Superior temporal gyrus (tissue), 1 donor: ENCODE measurements around the gene PHOSPHO2.
A peak's percentile ranks its signal among the peaks of the same experiment; 100 is the strongest.

Experiments
- DNase-seq: peaks from one replicate; pipeline ENCODE4 v3.0.0-alpha.2; 2016; ENCODE audit errors: extremely low spot score

PHOSPHO2 gene, protein sequence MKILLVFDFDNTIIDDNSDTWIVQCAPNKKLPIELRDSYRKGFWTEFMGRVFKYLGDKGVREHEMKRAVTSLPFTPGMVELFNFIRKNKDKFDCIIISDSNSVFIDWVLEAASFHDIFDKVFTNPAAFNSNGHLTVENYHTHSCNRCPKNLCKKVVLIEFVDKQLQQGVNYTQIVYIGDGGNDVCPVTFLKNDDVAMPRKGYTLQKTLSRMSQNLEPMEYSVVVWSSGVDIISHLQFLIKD

DNA sequence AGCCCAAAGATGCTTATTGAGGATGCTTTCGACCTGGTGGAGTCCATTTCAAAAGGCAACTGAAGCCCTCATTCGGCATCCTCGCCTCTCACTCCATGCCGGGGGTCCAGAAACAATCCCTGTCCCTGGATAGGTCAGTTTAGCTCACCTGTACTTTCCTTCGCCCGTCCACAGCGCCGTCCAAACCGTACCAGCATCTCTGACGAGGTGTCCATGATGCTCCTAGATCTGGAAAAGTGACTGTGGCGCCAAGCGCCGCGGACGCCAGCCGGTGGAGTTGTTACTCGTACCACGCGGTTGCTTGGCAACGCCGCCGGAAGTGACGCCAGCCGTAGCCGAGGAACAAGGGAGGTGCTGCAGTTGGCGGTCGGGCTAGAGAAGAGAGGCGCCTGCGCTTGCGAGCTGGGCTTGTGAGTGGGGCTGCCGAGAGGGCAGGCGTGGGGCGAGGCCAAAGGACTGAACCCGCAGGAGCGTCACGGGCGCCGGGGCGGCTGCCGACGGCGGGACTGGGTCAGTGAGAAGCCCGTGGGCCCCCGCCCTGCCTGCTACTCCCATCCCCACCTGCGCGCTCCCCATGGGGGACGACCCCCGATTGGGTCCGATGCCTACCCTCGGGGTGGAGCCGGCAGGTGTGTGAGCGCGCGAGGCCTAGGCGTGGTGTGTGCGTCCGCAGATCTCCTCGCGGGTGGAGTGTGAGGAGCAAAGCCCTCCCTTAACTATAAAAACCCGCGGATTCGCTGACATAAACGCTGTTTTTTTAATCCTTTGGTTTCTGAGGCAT, at the start of gene PHOSPHO2, which contains the start of gene CFAP210:
TSS of gene PHOSPHO2 (plus strand) at position 357 of the 781 bp plus-strand sequence. CDS start 6,503 bp downstream, outside the sequence.
TSS of gene CFAP210 (minus strand) at position 293 of the 781 bp plus-strand sequence. CDS start at position 215, 78 bp downstream.
- peak; percentile 95 for DNase-seq

DNA sequence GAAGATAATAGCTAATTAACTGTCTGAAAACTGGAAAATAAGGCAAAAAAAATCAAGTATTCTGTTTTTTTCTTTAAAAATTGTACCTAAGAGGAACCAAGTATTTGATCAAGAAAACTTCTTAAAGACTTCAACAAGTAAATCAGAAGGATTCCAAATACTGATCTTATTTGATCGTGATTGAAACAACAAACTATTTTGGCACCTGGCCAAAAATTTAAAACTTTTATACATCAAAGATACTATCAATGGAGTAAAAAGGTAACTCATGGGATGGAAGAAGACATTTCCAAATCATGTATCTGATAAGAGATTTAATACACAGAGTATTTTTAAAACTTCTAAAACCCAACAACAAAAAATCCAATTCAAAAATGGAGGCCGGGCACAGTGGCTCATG, 46.8 kb upstream of the PHOSPHO2 start:
- DNase-seq, result no peak

DNA sequence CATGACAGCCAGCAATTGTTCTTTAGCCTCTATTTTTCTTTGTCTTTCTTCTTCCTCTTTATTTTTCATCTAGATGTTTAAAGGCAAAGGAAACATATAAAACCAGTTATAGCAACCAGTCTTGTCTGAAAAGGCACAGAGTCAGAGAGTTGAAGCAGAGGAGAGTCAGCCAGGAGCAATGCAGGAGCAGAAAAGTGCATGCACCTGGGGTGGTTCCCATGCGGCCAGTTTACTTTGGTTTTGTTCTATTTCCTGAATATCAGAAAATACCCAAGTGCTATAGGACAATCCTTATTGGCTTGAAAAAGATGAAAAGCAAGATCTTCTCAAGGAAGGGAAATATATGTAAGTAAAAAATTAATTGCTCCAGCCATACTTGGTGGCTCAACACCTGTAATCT, 45.0 kb upstream of the PHOSPHO2 start:
- DNase-seq, result no peak

DNA sequence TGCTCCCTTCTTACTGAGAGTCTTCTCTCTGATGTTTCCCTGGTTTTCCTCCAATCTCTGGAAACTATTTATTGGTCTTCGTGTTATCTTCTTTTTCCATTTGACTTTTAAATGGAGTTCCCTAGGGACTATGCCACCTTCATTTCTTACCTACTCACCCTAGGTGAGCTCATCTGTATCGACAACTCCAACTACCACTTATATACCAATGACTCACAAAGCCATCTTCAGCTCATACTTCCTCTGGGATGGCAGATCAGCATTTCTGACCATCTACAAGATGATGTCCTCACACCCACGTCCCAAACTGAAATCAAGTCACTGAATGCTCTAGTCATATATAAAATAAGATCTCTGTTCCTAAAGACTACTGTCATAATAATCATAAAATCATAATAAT, 40.6 kb upstream of the PHOSPHO2 start:
- DNase-seq, result no peak

DNA sequence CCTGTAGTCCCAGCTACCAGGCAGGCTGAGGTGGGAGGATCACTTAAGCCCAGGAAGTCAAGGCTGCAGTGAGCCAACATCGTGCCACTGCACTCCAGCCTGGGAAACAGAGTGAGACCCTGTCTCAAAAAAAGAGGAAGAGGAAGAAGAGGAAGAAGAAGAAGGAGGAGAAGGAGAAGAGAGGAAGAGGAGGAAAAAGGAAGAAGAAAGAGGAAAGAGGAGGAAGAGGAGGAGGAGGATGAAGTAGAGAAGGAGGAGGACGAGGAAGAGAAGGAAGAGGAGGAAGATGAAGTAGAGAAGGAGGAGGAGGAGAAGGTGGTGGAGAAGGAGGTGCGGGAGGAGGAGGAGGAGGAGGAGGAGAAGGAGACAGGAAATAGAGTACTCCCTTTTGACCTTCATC, 38.1 kb upstream of the PHOSPHO2 start:
- no peak for DNase-seq

DNA sequence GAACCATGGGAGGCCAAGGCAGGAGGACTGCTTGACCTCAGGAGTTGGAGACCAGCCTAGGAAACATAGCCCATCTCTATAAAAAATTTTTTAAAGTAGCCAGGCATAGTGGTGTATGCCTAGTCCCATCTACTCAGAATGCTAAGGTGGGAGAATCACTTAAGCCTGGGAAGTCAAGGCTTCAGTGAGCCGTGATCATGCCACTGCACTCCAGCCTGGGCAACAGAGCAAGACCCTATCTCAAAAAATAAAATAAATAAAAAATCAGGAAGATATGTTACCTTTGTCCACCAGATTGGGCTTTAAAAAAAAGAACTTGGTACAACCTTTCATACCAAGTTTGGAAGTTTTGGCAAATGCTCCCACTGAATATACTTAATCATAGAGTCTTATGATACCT, 35.4 kb upstream of the PHOSPHO2 start:
- no peak for DNase-seq

DNA sequence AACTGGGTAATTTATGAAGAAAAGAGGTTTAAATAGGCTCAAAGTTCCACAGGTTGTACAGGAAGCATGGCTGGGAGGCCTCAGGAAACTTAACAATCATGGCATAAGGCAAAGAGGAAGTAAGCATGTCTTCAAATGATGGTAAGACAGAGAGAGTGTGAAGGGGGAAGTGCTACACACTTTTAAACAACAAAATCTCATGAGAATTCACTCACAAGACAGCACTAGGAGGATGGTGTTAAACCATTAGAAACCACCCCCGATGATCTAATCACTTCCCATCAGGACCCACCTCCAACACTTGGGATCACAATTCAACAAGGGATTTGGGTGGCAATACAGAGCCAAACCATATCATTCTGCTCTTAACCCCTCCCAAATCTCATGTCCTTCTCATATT, 34.9 kb upstream of the PHOSPHO2 start:
- no peak for DNase-seq

DNA sequence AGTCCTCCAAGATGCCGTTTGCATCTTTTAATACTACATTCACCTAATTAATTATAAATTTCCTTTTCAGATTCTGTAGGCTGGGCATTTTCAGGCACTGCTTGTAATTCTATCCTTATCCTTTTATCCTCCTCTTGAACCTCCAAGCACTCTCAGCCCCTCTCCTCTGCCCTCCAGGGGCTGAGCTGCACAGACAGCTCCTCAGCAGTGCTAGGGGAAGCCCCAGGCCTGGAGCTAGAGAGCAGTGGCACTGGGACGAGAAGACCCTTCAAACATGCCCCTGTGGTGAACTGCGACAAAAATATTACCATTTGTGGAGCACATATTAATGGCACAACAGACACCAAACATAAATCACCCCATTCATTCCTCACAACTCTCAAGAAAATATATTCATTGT, 33.0 kb upstream of the PHOSPHO2 start:
- DNase-seq, result no peak

DNA sequence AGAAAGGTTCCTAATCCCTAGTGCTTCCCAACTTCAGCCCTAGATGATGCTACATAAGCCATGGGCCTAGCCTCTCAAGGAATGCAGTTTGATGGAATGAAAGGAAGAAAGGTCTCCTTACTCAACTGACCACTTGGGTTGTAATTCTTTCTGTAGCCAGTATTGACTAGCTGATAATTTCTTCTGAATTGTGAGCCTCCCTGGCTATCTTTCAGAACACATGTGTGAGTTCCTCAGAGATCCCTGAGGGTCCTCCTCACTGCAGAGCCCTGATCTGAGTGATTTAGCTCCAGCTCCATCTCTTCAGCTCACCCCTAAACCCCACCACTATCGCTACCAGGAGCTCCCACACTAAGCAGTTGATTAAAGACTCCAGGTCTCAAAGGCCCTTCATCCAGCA, 31.5 kb upstream of the PHOSPHO2 start:
- DNase-seq, result no peak

DNA sequence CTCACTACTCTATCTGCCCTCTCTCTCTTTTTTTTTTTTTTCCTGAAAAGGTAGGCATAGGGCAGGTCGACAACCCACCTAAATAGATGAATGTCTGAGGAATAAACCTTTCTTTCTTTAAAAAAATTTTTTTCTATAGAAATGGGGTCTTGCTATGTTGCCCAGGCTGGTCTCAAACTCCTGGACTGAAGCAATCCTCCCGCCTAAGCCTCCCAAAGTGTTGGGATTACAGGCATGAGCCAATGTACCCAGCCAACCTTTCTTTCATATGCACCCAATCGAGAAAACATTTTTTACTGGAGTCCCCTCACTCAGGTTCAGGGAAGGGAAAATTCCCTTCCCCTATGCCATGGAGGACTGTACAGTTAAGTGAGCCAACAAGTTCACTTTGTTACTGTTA, 31.0 kb upstream of the PHOSPHO2 start:
- DNase-seq, result no peak

DNA sequence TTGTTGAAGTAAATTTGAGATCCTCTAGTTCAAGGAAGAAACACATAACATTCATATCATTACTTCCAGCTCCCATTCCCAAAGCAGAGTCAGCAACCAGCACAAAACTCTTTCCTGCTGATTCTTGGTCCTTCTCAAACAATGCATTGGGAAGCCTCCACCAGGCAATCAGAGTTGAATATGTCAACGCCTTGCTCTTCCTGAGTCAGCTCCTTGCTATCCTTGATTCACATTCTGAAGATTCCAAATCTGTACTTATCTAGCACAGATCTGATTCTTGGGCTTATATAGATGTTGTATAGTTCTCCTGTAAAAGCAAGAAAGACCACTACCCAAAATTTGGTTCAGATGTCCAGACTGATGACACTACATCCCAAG, 29.7 kb upstream of the PHOSPHO2 start:
- no peak for DNase-seq

DNA sequence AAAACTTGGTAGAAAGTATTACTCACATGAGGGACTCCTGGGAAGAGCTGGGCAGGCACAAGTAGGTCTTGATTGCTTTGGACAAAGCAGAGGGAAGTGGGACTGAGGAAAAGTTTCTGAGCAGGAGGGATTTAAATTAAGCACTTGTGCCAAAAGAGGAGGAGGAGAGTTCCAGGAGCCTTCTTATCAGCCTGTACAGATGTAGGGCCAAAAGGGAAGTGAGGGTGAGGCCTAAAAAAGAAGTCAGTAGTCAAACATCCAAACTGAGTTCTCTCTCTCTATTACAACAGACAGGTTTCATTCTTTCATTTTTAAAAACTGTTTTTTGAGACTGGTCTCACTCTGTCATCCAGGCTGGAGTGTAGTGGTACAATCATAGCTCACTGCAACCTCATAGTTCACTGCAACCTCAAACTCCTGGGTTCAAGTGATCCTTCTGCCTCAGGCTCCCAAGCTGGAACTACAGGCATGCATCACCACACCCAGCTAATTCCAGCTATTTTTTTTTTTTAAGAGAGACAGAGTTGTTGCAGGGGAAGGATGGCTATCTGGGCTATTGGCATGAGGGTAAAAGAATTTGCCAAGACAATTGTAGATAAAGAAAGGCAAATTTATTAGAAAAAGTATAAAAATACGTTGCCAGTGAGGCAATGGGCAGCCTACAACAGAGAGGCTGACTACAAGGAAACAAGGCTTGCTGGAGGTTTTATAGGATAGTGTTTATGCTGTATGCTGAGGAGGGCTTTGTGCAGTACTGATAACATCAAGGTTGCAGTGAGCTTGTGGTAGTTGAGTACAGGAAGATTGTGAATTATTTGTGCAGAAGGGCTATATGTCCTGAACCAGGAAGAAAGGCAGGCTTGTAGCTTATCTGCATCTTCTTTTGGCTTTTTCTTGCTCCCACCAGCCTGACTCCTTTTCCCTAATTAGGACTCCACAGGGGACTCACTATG, 29.0 kb upstream of the PHOSPHO2 start:
- DNase-seq, result no peak

DNA sequence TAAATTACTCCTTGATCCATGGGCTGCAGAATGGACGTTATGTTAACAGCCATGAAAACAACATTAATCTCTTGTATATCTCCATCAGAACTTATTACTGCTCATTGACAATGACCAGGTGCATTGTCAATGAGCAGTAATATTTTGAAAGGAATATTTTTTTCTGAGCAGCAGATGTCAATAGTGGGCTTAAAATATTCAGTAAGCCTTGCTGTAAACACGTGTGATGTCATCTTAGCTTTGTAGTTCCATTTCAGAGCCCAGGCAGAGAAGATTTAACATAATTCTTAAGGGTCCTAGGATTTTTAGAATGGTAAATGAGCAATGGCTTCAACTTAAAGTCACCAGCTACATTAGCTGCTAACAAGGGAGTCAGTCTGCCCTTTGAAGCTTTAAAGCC, 26.7 kb upstream of the PHOSPHO2 start:
- DNase-seq, result no peak

DNA sequence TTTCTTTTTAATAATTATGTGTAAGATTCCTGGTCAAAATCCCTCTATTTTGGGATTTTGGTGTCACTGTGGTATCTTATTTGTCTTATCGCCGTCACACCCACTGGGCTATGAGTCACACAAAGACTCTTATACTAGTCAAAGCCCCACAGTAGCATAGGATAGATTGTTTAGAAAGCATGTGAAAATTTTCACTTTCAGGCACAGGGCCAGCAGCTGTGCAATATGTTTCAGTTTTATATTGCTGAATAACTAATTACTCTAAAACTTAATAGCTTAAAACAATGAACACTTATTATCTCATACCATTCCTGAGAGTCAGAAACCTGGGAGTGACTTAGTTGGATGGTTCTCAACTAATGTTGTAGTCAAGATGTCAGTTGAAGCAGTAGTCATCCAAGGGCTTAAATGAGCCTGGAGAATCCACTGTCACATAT, 24.0 kb upstream of the PHOSPHO2 start:
- DNase-seq, result no peak

DNA sequence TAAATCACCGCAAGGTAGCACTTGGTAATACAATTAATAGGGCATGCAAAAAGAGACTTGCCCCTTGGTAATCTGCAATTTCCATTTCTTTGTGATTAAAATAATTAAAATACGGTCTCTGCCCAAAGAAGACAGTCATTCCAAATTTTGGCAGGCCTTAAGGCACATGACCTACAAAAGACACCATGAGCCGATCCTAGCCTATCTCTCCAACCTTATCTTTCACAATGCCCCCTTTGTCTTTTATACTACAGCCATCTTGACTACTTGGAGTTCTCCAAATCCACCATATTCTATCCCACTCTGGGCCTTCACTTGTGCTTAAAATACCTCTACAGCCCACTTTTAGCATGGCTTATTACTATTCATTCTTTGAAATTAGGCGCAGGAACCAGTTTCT, 23.3 kb upstream of the PHOSPHO2 start:
- no peak for DNase-seq

DNA sequence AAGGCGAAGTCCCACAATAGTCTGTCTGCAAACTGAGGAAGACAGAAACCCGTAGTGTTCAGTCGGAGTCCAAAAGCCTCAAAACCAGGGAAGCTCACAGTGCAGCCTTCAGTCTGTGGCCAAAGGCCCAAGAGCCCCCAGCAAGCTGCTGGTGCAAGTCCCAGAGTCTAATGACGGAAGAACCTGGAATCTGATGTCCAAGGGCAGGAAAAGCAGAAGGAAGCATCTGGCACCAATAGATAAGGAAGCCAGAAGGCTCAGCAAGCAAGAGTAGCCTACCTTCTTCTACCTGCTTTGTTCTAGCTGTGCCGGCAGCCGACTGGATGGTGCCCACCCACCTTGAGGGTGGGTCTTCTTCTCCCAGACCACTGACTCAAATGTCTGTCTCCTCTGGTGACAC, 21.9 kb upstream of the PHOSPHO2 start:
- DNase-seq, result no peak

DNA sequence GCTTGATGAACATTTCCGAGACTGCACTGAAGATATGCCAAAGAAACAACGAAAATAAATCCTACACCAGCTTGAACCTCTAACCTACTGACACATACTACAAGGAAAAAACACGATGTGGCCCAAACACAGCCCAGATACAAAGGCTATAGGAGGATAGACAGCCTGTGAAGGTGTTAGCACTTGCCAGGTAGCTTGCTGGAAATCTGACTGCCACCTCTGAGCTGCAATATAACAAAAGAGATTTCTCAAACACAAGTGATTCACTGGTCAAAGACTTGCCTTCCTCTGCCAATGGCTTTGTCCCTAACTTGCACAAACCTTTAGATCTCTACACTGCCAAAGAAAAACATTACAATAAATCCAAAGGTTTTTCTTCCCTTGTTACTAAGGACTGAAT, 21.2 kb upstream of the PHOSPHO2 start:
- DNase-seq, result no peak

DNA sequence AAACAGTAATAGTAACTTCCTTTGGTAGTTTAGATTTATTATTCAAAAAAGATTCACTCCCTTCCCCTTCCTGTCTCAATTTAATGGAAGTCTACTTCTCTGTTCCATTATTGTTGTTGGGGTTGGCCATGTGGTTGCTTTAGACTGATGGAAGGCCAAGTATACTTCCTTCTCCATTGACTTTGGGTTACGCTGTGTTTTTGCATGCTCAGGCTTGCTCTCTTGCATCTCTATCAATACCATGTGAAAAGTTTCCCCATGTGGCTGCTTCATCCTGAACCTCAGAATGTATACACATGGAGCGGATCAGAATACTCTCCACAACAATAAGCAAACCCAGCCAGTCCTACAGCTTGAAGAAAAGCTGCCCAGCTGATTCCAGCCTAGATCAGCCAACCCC, 20.3 kb upstream of the PHOSPHO2 start:
- no peak for DNase-seq

DNA sequence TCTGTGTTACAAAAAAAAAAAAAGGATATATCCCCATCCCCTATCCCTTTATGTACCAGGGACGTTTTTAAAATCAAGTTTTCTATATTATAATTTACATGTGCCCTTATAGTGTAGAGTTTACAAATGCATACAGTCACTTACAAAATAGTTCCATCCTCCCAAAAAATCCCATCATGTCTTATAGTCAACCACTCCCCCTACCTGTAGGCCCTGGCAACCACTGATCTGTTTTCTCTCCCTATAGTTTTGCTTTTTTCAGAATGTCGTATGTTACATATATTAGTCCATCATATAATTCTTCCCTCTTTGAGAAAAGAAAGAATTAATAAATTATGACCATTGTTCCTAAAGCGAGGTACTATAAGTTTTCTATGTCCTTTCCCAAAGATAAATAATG, 17.9 kb upstream of the PHOSPHO2 start:
- no peak for DNase-seq

DNA sequence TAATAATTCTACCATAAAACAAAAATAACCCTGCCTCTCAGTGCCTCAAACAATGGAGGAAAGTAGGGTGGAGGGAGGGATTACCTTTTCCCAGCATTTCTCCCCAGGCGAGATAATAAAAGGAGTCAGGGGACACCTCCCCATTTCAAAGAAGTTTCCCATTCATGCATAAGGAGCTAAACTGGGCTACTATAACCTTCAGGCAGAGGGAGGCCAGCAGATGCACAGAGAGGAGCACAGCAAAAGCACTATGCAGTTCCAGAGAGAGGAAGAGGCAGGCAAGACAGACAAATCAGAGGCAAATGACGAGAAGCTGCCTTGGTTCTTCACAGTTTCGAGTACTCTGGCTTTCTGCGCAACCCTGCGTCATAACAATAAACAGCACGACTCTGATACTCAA, 17.4 kb upstream of the PHOSPHO2 start:
- DNase-seq, result no peak

DNA sequence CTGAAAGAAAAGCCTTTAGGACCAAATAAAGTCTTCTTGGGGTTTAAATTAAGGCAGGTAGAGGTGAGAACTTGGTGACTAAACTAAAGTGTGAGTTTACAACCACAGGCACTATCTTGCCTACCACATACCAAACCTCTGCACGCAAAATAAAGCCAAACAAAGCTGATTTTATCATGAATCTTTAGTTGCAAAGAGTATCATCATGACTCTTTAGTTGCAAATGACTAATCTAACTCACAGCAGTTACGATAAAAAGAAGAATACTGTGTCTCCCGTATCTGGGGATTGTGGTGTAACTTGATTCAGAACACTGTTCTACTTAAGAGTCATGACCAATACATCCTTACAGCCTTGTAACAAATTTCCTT, 11.2 kb upstream of the PHOSPHO2 start:
- DNase-seq, result no peak

DNA sequence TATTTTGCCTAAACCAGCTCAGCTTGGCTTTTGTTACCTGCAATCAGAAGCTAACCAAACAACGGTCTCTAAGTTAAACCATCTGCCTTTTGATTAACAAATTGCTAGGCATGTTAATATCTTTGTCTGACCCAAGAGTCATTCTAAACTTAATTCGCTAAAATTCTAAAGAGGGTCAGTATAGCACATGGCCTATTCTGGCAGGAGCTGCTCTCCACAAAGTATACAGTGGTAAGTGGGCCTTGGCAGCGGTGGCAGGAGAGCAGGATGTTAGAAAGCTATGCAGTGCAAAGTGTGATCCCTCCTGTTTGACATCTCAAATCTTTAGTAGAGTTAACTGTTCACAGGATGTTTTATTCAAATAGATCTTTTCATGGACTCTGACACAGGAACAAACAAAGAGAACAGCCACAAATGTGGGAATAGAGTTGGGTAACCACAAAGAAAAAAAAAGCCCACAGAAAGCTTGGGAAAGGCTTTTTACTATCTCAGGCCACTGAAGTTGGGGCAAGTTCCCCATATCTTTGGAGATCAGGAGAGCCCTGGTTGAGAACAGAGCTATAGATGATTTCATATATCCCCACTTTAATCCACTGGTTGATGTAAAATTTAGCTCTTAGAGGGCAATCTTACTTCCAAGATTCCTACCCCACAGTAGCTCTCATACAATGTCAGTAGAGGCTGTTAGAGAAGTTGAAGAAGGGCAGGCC, 10.7 kb upstream of the PHOSPHO2 start:
- no peak for DNase-seq
